Tibial nerve (tissue), 4 donors: ENCODE results near the gene ELL. TPM values are rescaled to one million over a fixed set of nuclear protein-coding genes. Genes with fewer than 3 reads are reported as not detected.

Experiments
- DNase-seq, 2 donors: peaks; one replicate each; pipeline ENCODE4 v3.0.0-alpha.2; 2019; ENCODE audit warnings: low spot score in 2 of 2
- H3K27ac ChIP-seq, 4 donors: fragments of 200-600 bp; sonication (generic) in 3 of 4; one replicate each; pipeline ENCODE4 v1.5.1; 2017 to 2019; ENCODE audit warnings: mild to moderate bottlenecking in 1 of 4
- H3K27me3 ChIP-seq, 2 donors: fragments of 200-600 bp; sonication (generic) in 1 of 2; one replicate each; pipeline versions ENCODE4 v1.5.1 to v1.6.0; 2017 to 2019
- H3K36me3 ChIP-seq, 3 donors: fragments of 200-600 bp; sonication (generic); one replicate each; pipeline ENCODE4 v1.5.1; 2018 to 2019
- H3K4me1 ChIP-seq, 4 donors: fragments of 200-600 bp; sonication (generic) in 3 of 4; one replicate each; pipeline ENCODE4 v1.5.1; 2017 to 2019
- H3K4me3 ChIP-seq, 4 donors: fragments of 200-600 bp; sonication (generic) in 3 of 4; one replicate each; pipeline ENCODE4 v1.5.1; 2017 to 2019; ENCODE audit warnings: mild to moderate bottlenecking in 1 of 4, moderate library complexity in 1 of 4
- H3K9me3 ChIP-seq, 4 donors: fragments of 200-600 bp; sonication (generic) in 3 of 4; one replicate each; pipeline ENCODE4 v1.5.1; 2017 to 2019
- CTCF ChIP-seq, 5 experiments: fragments of 200-600 bp in 3 of 5; fragments of 450-650 bp in 2 of 5; sonication (generic) in 3 of 5; IDR thresholded peaks; one replicate each; pipeline ENCODE4 v1.5.1; 2016 to 2019; ENCODE audit warnings: antibody characterized with exemption in 5 of 5, mild to moderate bottlenecking in 3 of 5, moderate library complexity in 2 of 5
- EP300 ChIP-seq, 2 donors: sonication (generic); formaldehyde crosslinking; IDR thresholded peaks; one replicate each; pipeline ENCODE4 v1.6.1; 2017; ENCODE audit warnings: antibody characterized with exemption in 2 of 2, mild to moderate bottlenecking in 1 of 2
- POLR2A ChIP-seq, 2 donors: fragments of 450-650 bp; IDR thresholded peaks; one replicate each; pipeline ENCODE4 v1.6.1; 2017; ENCODE audit warnings: antibody characterized with exemption in 2 of 2, mild to moderate bottlenecking in 2 of 2, moderate library complexity in 2 of 2
- WGBS, 2 donors: methylation state at CpG; one replicate each; pipeline ENCODE4 v1.1.5; 2018; 5-methylcytosine and 5-hydroxymethylcytosine counted together
- total RNA-seq, 4 donors: library from RNA; depleted of rRNA; stranded (reverse); fragments of >200 nt; gene quantifications; one replicate each; pipeline ENCODE4 v1.1.0, GENCODE V29; 2016

ELL gene
- total RNA-seq, 4 donors from 2014 or later: 13.8 to 45.9 (median 26.0) TPM

GRCh38 chr19:18499055-18499775 lies 22.7 kb downstream of the ELL start:
- WGBS, 2 donors: 60 to 70% methylated on average over 7 of the region's 7 CpGs
- no peak for TF ChIP-seq POLR2A (IDR thresholded peaks at IDR 0.05)
- TF ChIP-seq CTCF (IDR thresholded peaks at IDR 0.05): no peak
- TF ChIP-seq EP300 (IDR thresholded peaks at IDR 0.05): no peak
- Histone ChIP-seq H3K4me1 (peaks cover 0 to 97% (median 80%) of the 10 kb centered on the region in 4 donors), H3K4me3 (no peak overlapping the region), H3K9me3 (no peaks in the 10 kb centered on the region), H3K27ac (peak overlapping the region in 3 of 4 donors; percentile 42 to 82 (median 67)), H3K27me3 (no peaks in the 10 kb centered on the region), H3K36me3 (no peaks in the 10 kb centered on the region)
- DNase-seq: no peak

- 79 to 81% methylated on average over 4 of the region's 4 CpGs for WGBS, 2 donors
- H3K9me3 ChIP-seq: no peaks in the 10 kb centered on the region
- H3K4me3 ChIP-seq: no peak overlapping the region
- TF ChIP-seq CTCF (IDR thresholded peaks at IDR 0.05): no peak
- TF ChIP-seq POLR2A (IDR thresholded peaks at IDR 0.05): no peak
- H3K27me3 ChIP-seq: no peaks in the 10 kb centered on the region
- H3K27ac ChIP-seq: no peak overlapping the region
- DNase-seq: no peak
- peaks cover 0 to 92% (median 66%) of the 10 kb centered on the region in 4 donors for H3K4me1 ChIP-seq
- no peaks in the 10 kb centered on the region for H3K36me3 ChIP-seq
Observed at GRCh38 chr19:18496980-18497256, 25.0 kb downstream of the ELL start.

- H3K9me3 ChIP-seq: no peaks in the 10 kb centered on the region
- no peaks in the 10 kb centered on the region for H3K36me3 ChIP-seq
- peaks cover 0 to 86% (median 61%) of the 10 kb centered on the region in 4 donors for H3K4me1 ChIP-seq
- TF ChIP-seq POLR2A (IDR thresholded peaks at IDR 0.05): no peak
- TF ChIP-seq EP300 (IDR thresholded peaks at IDR 0.05): no peak
- no peak for TF ChIP-seq CTCF (IDR thresholded peaks at IDR 0.05)
- DNase-seq: no peak
- H3K27ac ChIP-seq: peak overlapping the region in 1 of 4 donors; percentile 40
- H3K27me3 ChIP-seq: no peaks in the 10 kb centered on the region
- WGBS, 2 donors: 61 to 75% methylated on average over 11 of the region's 11 CpGs
- H3K4me3 ChIP-seq: no peak overlapping the region
Observed at GRCh38 chr19:18496167-18496979, 25.5 kb downstream of the ELL start.

- Histone ChIP-seq H3K9me3 (no peaks in the 10 kb centered on the region), H3K4me3 (no peak overlapping the region), H3K27me3 (no peaks in the 10 kb centered on the region), H3K36me3 (no peaks in the 10 kb centered on the region), H3K4me1 (peaks cover 0 to 76% (median 51%) of the 10 kb centered on the region in 4 donors), H3K27ac (peak overlapping the region in 1 of 4 donors; percentile 58)
- no peak for DNase-seq
- WGBS, 2 donors: 64 to 66% methylated on average over 10 to 11 of the region's 14 CpGs
- no peak for TF ChIP-seq CTCF (IDR thresholded peaks at IDR 0.05)
- TF ChIP-seq EP300 (IDR thresholded peaks at IDR 0.05): no peak
- TF ChIP-seq POLR2A (IDR thresholded peaks at IDR 0.05): no peak
Observed at GRCh38 chr19:18495204-18495911, 26.5 kb downstream of the ELL start.

GRCh38 chr19:18494267-18494607 lies 27.6 kb downstream of the ELL start:
- H3K27ac ChIP-seq: peak overlapping the region in 3 of 4 donors; percentile 21 to 58 (median 42)

More at GRCh38 chr19:18494267-18494607, 27.6 kb downstream of the ELL start:
- H3K27me3 ChIP-seq: no peaks in the 10 kb centered on the region
- peaks cover 0 to 76% (median 44%) of the 10 kb centered on the region in 4 donors for H3K4me1 ChIP-seq
- no peak overlapping the region for H3K4me3 ChIP-seq
- no peak for DNase-seq
- no peak for TF ChIP-seq CTCF (IDR thresholded peaks at IDR 0.05)
- TF ChIP-seq POLR2A (IDR thresholded peaks at IDR 0.05): no peak
- no peak for TF ChIP-seq EP300 (IDR thresholded peaks at IDR 0.05)
- 40 to 49% methylated on average over 7 of the region's 7 CpGs for WGBS, 2 donors
- no peaks in the 10 kb centered on the region for H3K36me3 ChIP-seq
- no peaks in the 10 kb centered on the region for H3K9me3 ChIP-seq
